Measurements from ENCODE around the gene TSHZ2.
"Not testable (repeated sequence)": the region's sequence is repeated elsewhere in the genome, so short reads cannot be mapped to it uniquely, and the experiment has no call there.

Gene TSHZ2

GRCh38 chr20:53387983-53388675 is 416.0 kb downstream of the TSHZ2 start:
- DNase-seq (ENCODE audit: low spot score): no peak

- DNase-seq (ENCODE audit: low spot score): no peak
Measured at GRCh38 chr20:53389516-53390300, 417.6 kb downstream of the TSHZ2 start.

GRCh38 chr20:53390770-53391169 is 418.6 kb downstream of the TSHZ2 start:
- DNase-seq (ENCODE audit: low spot score): no peak

GRCh38 chr20:53394433-53394832 is 422.3 kb downstream of the TSHZ2 start:
- no peak for DNase-seq (ENCODE audit: low spot score)

- DNase-seq (ENCODE audit: low spot score): no peak
Measured at GRCh38 chr20:53395188-53395923, 423.2 kb downstream of the TSHZ2 start.

- no peak for DNase-seq (ENCODE audit: low spot score)
Measured at GRCh38 chr20:53399083-53399482, 426.9 kb downstream of the TSHZ2 start.

- no peak for DNase-seq (ENCODE audit: low spot score)
Measured at GRCh38 chr20:53399592-53400335, 427.6 kb downstream of the TSHZ2 start.

GRCh38 chr20:53402233-53403005 is 430.3 kb downstream of the TSHZ2 start:
- no peak for DNase-seq (ENCODE audit: low spot score)

GRCh38 chr20:53403029-53403428 is 430.9 kb downstream of the TSHZ2 start:
- DNase-seq (ENCODE audit: low spot score): no peak

- DNase-seq (ENCODE audit: low spot score): no peak
Measured at GRCh38 chr20:53405139-53405538, 433.0 kb downstream of the TSHZ2 start.

GRCh38 chr20:53406580-53406979 is 434.4 kb downstream of the TSHZ2 start:
- DNase-seq (ENCODE audit: low spot score): no peak

GRCh38 chr20:53408691-53409446 is 436.7 kb downstream of the TSHZ2 start:
- DNase-seq (ENCODE audit: low spot score): no peak

- DNase-seq (ENCODE audit: low spot score): no peak
Measured at GRCh38 chr20:53409447-53409717, 437.2 kb downstream of the TSHZ2 start.

- DNase-seq (ENCODE audit: low spot score): no peak
Measured at GRCh38 chr20:53411129-53411528, 439.0 kb downstream of the TSHZ2 start.

GRCh38 chr20:53411891-53412290 is 439.7 kb downstream of the TSHZ2 start:
- DNase-seq (ENCODE audit: low spot score): no peak

GRCh38 chr20:53412577-53413185 is 440.5 kb downstream of the TSHZ2 start:
- peak; percentile 11 for DNase-seq (ENCODE audit: low spot score)

- DNase-seq (ENCODE audit: low spot score): peak; percentile 79
Measured at GRCh38 chr20:53413186-53413631, 441.1 kb downstream of the TSHZ2 start.

- not testable (repeated sequence) for DNase-seq (ENCODE audit: low spot score)
Measured at GRCh38 chr20:53413845-53414244, 441.7 kb downstream of the TSHZ2 start.

GRCh38 chr20:53419693-53420460 is 447.7 kb downstream of the TSHZ2 start:
- no peak for DNase-seq (ENCODE audit: low spot score)

- no peak for DNase-seq (ENCODE audit: low spot score)
Measured at GRCh38 chr20:53421343-53421742, 449.2 kb downstream of the TSHZ2 start.
